NCI-H460 (cell line): ENCODE results near the gene ACTN4. TPM values are rescaled to one million over a fixed set of nuclear protein-coding genes. Genes with fewer than 3 reads are reported as not detected.

Experiments
- DNase-seq: peaks from one replicate; pipeline ENCODE4 v3.0.0-alpha.2; 2016; ENCODE audit warnings: low read depth; ENCODE audit errors: extremely low read depth
- total RNA-seq: library from RNA; depleted of rRNA; stranded (reverse); fragments of >200 nt; shearing (Covaris generic); gene quantifications from 2 replicates; pipeline ENCODE4 v1.2.3, GENCODE V29; 2014

Gene ACTN4
- total RNA-seq, 1 experiment from 2014 or later: 155 TPM

DNA sequence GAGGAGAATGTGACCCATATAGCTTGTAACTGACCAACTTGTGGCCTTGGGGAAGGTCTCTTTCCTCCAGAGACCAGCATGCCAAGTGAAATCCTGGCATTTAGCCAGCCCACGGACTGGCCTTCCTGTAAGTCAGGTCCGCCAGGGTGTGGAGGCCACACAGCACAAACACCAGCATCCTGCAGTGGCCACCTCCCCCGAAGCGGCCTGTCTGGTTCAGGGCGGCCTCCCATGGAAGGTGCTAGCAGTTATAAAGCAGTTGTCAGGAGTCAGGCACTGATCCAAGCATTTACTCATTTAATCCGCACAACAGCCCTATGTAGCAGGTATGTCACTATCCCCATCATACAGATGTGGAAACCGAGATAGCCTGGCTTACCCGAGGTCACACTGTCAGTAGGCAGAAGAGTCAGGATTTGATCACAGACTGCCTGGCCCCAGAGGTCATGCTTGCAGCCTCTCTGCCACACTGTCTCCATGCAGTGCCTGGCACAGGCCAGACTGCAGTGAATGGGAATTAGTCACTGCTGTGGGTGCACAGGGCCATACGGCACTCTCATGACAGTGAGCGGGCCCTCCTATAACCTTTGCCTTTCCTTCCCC, 60.2 kb downstream of the ACTN4 start:
- no peak for DNase-seq

DNA sequence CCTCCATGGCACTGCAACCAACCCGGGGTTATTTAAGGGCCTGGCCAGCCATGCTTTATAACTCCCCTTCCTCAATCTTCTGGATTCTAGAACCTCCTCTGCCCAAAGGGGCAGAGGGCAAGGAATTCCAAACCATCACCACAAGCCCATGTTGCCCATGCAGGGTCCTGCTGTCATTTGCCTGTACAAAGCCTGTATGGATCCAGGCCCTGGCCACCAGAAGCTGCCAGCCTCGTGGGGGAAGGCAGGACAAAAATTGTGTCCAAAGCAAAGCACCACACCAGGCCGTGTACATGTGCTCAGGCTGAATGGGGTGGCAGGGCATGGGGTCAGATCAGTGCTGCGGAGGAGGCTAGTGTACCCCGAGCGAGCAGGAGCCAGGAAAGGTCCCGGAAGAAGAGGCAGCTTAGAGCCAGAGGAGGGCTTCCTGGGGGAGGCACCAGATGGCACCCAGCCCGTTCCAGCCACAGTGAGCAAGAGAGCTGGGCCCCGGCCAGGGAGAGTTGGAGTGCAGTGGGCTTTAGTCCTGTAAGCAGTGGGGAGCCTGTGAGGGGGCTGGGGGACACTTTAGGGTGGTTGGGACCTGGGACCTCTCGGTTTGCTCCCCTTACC, 61.1 kb downstream of the ACTN4 start:
- no peak for DNase-seq

DNA sequence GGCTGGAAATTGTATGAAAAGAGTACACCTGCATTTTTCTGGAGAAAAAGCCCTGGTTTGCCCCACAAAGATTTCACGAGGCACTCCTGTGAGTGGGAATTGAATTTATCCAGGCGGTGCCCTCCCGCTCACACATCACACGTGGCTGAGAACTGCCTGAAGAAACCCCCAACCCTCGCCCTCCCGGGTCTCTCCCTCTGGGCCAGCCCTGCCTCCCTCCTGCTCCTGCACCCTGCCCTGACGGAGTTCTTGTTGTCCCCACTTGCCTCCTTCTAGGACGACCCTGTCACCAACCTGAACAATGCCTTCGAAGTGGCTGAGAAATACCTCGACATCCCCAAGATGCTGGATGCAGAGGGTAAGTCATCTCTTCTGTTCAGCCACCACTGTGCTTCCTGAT, 61.7 kb downstream of the ACTN4 start:
- no peak for DNase-seq

DNA sequence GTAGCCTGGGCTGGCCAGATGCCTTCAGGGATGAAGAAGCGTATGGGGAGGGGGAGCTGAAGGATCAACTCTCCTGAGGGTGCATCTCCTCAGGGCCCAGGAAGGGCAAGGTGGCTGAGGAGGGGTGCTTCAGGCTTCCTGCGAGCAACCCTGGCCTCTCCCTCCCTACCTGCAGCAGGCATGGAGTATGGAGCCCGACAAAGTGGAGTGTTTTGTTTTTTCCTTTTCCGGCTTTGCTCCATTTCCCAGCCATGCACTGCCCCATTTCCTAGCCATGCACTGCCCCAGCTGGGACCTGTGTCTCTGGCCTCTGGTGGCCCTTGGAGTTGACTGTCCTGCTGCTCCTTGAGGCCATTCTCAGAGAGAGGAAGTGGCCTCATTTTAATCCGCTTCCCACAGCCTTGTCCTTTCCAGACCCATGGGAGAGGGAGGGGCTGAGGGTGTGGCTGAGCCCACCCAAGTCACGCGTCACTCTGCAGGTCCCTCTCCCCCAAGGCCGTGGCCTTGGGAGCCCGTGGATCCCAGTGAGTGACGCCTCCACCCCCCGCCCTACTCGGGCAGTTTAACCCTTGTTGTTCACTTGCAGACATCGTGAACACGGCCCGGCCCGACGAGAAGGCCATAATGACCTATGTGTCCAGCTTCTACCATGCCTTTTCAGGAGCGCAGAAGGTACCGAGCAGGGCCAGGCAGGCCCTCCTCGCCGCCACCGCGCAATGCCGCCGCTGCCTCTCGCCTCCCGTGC, 62.4 kb downstream of the ACTN4 start:
- DNase-seq: no peak

DNA sequence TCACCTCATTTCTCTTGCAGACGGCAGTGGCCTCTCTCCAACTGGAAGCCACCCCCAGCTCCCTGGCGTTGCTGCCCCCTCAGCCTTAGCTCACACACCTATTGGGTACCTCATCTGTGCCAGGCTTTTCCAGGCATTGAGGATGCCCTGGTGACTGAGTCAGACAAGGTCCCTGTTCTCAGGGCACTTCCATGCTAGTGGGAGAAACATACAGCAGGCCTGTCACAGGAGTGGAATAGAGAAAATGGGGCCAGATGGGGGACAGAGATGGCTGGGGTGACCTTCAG, 62.9 kb downstream of the ACTN4 start:
- DNase-seq: no peak

DNA sequence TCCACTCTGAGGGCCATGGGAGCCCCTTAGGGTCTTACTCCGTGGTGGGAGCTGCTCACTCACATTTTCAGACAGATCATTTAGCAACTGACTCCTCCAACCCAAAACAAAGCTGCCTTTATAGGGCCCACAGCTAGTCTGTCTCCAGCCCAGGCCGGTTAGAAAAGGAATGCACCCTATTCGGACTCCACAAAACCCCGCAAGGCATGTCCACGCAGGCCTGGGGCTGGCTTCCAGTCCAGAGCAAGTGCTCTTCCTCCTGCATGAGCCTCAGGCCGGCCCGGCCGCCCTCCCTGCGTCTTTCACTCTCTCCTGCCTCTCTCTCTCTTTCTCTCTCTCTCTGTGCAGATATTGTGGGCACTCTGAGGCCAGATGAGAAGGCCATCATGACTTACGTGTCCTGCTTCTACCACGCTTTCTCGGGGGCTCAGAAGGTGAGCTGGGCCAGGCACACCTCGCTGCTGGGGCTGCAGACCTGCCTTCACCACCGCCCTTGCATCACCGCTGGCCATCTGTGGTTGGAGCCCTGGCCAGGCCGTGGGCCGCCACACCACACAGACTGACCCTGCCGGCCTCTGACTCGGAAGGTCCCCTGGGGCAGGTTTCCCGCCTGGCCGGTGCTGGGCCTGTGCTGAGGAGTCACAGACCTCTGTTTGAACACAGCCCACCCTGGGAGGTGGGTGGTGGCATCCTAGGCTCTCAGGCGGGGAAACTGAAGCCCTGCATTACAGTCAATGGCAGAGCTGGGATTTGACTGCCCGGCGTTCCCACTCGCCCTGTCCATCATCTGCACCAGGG, 63.7 kb downstream of the ACTN4 start:
- no peak for DNase-seq

DNA sequence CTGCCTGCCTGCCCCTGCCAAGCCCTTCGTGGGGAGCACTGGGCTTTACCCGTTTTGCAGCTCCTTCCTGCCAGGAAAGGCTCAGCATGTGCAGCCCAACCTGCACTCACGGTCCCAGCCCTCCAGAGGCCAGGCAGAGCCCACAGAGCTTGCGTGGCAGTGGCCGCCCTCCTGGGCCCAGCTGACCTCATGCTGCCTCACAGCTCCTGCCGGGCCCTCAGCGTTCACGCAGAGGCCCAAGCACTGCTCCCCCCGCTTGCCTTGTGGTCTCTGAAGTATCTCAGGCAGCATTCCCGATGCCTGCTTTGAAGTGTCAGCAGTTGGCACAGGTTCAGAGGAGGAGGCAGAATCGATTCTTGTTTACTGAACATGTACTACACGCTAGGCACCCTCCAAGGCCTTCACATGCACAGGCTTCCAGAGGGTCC, 64.3 kb downstream of the ACTN4 start:
- no peak for DNase-seq

DNA sequence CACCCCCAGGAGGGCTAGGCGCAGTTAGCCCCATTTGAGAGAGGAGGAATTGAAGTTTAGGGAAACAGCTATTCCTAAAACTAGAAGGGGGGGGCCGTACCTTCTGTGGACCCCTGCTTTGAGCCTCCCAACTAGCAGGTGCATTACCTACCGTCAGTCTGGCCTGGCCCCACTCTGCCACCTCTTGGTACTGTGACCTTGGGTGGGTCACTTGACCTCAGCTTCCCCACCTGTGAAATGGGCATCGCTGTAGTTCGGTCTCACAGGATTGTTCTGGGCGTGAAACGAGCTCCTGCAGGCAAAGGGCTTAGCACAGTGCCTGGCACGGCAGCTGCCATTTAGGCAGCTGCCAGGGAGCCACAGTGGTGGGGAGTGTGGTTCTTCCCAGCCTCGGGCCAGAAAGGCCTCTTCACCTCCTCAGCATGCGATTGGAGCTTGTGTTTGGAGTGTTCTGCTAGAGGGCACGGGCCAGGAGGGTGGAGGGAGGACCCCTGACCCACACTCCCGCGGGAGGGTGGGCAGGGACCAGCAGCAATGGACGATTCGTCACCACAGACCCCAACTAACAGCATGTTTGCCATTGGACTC, 64.8 kb downstream of the ACTN4 start:
- DNase-seq: no peak

DNA sequence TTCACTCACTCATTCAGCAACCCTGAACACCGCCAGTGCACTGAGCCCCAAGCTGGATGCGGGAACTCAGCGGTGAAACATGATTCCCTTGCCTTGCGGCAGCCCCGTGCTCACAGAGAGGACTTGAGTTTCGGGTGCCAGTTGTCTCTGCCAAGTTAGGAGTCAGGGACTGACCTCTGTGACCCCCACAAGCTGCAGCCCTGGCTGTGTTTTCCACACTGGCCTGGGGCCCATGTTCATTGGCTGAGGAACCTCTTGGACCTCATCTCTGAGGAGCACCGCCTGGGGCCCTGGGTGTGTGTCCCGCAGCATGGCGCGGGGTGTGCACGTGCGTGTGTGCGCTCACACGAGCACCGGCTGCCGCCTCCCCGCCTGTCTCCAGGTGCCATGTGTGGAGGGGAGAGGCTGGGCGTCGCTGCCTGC, 65.8 kb downstream of the ACTN4 start:
- no peak for DNase-seq

DNA sequence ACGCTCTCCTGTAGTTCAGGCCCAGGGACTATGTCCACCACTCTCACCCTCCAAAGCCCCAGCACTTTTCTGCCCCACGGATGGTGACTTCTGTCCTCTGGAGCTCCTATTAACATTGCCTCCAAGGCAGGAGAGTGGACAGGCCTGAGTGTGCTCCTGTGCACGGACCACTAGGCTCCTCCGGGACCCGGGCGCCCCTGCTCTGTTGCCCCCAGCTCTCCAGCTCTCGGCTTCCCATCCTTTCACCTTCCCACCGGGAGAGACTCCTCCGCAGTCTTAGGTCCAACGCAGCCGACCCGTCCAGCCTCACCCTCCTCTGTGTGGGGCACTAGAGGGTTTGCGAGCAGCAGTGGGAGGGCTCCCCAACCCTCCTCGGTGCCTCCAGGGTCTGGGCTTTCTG, 66.4 kb downstream of the ACTN4 start:
- DNase-seq: no peak

DNA sequence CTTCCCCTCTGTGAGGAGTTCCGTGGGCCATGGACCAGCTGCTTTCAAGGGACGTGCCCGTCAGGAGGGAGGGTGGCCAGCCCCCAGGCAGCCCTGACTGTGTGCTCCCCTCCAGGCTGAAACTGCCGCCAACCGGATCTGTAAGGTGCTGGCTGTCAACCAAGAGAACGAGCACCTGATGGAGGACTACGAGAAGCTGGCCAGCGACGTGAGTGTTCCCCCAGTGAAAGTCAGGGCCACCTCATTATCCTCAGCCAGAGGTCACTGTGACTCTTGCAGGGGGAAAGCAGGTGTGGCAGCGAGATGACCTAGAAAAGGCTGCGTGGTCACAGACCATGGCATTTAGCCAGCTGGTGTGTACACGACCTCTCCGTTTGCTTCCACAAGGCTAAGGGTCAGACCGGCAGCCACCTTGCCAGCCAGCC, 66.9 kb downstream of the ACTN4 start:
- no peak for DNase-seq

DNA sequence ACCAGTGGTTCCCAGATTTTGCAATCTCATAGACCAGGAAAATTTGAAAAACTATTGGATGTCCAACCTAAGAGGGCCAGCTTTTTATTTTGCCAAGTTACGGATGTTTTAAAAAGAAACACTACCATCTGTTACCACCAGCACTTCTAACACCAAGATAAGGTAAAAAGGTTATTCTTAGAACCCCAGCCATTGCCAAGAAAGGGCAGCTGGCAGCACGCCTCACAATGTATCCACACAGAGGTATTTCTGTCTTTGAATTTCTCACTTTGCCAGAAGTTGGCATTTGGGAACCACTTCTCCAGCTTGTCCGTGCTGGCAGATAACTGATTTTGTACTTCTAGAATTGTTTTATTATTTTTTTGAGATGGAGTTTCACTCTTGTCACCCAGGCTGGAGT, 68.1 kb downstream of the ACTN4 start:
- no peak for DNase-seq

DNA sequence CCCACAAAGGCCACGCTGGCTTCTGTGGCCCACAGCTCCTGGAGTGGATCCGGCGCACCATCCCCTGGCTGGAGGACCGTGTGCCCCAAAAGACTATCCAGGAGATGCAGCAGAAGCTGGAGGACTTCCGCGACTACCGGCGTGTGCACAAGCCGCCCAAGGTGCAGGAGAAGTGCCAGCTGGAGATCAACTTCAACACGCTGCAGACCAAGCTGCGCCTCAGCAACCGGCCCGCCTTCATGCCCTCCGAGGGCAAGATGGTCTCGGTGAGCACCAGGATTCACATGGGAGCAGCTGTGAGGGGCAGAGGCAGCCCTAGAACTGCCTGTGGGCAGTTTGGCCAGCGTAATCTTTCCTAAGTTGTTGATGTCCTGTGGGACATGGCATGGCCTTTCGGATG, 69.6 kb downstream of the ACTN4 start:
- no peak for DNase-seq

DNA sequence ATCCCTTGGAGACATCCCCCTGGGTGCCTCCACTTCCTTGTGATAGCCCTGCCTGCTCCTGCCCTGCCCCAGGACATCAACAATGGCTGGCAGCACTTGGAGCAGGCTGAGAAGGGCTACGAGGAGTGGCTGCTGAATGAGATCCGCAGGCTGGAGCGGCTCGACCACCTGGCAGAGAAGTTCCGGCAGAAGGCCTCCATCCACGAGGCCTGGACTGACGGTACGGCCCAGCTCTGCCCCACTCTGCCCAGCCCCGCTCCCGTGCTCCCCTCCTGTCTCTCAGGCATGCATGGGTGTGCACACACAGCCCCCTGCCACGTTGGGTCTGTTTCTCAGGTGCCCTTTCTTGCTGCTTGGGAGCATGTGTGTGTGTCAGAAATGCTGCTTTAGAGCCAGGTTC, 70.4 kb downstream of the ACTN4 start:
- no peak for DNase-seq

DNA sequence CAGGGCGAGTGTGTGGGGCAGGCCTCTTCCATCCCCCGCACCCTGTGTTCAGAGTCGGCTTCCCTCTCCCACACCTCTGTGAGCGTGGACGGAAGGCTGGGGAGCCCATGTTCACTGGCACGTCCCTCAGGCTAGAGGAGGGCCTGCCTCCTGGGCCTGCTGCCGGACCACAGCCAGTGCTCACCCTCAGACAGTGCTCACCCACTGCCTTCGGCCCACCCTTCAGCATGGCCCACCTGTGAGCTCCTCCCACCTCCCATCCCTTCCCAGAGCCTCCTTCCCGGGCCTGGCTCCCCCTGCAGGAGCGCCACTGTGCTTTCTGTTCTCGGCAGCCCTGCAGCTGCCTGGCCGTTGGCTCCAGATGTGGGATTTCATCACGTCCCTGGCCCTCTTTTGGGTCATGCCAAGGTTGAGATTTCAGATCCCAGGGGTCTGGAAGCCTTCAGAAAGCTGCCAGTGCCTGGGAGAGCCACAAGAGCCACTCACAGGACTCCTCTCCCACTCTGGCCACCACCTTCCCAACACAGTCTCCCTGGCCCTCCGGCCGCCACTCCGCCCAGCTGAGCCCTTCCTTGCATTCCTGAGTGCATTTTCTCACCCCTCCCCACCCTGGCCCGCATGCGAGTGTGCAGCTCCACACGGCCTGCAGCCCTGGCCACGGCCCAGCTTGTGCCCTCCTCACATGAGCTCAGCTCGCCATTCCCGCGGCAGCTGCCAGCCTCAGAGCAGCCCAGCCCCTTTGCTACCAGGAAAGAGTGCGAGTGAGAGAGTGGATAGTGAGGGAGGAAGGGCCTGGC, 71.5 kb downstream of the ACTN4 start:
- DNase-seq: no peak

DNA sequence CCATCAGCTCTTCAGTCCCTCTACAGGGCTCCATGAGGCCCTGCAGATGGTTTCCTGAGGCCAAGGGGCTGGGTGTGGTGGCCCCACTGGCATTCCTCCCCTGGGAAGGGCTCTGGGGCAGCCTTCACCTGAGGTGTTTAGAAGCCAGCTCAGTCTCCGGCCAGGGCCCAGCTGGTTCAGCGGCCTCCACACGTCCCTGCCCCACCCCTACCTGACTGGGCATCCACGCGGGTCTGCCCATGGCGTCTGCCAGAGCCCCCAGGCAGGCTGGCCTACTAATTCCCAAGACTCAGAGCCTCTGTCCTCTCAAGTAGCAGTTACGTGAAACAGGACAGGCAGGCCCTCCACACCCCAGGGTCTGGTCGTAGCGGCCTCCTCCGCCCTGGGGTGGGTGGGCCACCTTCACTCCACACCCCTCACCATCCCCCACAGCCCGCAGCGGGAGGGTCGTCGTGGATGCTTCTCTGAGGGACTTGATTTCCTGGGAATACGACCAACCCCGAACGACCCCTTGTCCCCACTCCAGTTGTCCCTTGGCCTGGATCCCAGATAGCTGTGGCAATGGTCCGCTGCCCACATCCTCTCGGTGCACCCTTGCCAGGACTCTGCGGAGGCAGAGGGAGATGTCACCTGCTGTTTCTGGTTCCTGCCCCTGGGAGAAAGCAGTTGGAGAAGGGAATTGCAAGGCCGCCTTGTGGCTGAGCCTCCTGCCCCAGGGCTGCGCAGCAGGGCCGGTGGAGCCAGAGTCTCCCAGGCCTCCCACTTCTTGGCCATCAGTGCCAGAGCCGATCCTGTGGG, 72.5 kb downstream of the ACTN4 start:
- no peak for DNase-seq

DNA sequence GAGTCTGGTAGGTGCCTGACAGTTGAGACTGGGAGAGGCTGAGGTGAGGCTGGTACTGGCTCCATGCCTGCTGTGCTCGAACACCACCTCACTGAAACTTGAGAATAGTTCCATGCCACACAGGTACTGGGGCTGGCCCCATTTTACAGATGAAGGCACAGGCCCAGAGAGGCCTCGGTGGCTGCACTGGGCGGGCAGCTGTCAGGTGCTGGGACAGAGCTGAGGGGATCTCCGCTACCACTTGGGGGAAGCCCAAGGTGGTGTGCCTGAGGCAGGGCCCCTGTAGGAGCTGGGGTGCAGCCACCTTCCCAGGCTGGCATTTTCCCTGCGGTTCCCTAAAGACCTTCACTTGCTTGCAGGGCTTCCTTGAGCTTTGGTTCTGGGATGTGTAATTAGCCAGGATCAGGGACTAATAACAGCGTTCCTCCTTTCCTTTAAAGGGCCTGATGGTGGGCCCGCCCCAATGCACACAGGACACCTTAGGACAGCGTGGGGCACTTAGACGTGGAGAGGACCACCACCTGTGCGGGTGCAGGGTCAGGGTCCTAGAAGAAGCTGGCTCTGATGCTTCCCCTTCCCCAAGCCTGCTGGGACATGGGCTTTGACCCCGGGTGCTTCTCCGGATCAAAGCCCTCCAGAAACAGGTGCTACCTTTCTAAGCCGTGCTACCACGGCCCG, 73.2 kb downstream of the ACTN4 start:
- DNase-seq: no peak

DNA sequence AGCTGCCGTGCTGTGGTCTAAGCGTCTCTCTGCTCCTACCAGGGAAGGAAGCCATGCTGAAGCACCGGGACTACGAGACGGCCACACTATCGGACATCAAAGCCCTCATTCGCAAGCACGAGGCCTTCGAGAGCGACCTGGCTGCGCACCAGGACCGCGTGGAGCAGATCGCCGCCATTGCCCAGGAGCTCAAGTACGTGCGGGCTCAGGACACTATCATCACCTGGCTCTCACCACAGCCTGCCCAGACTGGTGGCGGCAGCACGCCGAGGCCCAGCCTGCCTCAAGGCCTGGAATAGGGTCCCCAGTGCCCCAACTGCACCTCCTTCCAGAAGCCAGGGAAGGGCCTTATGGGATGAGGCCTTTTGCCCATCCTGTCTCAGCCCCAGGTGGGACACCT, 74.0 kb downstream of the ACTN4 start:
- no peak for DNase-seq
